GF-D8 (cell line): ENCODE results near the gene TBC1D22A.

Experiments
- DNase-seq: peaks from one replicate; lab custom pipeline; 2025; lab: John Stamatoyannopoulos, UW

The TBC1D22A gene

DNA sequence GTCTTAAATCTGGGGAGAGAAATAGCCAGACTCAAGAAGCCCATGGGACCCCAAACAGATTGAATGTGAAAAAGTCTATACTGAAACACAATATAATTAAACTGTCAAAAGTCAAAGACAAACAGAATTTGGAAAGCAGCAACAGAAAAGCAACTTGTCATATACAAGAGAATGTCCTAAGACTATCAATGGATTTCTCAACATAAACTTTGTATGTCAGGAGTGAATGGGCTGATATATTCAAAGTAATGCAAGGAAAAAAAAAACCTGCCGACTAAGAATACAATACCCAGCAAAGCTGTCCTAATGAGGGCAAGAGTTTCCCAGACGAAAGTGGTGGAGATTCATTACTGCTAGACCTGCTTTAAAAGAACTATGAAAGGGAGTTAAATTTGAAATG lies 73.2 kb downstream of the TBC1D22A start:
- DNase-seq, result no peak

DNA sequence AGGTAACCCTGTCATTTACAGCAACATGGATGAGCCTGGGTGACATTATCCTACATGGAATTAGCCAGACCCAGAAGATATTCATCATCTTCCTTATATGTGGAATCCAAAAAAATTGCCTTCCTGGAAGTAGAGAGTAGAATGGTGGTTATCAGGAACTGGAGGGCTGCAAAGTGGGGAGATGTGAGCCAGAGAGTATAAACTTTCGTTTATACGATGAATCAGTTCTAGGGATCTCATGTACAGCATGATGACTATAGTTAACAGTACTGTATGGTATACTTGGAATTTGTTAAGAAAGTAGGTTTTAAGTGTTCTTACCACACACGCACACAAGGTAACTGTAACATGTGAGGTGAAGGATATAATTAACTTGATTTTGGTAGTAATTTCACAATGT lies 79.1 kb downstream of the TBC1D22A start:
- no peak for DNase-seq

DNA sequence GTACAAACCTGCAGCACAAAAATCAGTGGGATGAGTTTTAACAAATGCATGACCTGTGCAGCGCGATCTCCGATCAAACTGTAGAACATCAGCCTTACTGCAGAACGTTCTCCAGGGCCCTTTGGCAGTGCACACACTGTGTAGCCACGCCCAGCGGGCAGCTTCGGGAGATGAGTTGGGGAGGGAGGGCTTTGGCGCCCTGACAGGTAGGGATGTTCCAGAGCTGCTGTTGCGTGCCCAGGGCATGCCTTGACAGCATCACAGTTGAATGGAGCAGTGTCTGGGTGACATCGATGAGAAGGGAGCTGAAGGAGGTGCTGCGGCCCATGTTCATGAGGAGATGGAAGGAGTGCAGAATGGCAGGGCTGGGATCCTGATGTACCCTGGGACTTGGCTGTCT lies 80.2 kb downstream of the TBC1D22A start:
- no peak for DNase-seq

DNA sequence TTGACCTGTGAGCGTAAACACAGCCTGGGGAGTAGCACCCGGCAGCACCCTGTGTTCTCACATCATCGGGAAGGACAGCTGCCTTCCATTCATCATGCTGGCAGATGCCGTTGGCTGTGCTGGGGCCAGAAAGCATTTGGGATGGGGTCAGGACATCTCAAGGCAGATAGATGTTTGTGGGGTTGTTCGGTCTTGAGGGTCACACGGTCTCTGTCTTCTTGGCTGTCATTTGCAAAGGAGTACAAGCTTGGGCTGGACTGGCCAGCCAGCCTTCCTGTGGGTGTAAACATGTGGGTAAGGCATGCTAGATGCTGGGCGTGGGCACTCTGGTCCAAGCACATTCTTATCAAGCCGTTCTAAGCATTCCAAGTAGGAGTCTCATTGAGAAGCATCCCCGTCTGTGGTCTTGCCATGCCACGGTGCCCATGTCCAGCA lies 81.4 kb downstream of the TBC1D22A start:
- DNase-seq, result no peak

DNA sequence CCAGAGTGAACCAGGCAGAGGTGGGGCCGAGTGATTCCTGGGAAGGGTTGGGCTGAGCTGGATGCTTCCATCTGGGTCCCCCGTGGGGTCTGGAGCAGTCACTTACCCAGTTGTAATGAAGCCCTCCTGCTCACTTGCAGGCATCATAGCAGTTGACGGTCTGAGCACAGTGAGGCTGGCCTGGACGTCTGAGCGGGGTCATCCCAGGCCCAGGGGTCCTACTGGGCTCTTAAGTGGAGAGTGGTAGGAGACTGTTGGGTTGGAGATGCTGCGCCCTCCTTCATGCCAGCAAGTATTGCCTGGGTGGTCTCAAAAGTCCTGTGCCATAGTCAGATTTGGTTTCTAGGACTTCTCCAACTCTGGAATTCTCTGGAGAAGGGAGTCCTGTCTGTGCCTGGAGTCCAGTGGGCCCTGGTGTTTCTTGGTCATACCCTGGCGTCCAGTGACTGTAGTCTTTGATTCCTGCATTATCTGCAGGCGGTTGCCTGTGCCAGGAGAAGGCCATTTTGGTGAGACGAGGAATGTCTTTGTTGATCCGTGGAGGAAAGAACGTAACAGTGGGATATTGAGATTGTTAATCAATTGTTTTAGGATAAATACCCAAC lies 82.3 kb downstream of the TBC1D22A start:
- DNase-seq, result no peak

DNA sequence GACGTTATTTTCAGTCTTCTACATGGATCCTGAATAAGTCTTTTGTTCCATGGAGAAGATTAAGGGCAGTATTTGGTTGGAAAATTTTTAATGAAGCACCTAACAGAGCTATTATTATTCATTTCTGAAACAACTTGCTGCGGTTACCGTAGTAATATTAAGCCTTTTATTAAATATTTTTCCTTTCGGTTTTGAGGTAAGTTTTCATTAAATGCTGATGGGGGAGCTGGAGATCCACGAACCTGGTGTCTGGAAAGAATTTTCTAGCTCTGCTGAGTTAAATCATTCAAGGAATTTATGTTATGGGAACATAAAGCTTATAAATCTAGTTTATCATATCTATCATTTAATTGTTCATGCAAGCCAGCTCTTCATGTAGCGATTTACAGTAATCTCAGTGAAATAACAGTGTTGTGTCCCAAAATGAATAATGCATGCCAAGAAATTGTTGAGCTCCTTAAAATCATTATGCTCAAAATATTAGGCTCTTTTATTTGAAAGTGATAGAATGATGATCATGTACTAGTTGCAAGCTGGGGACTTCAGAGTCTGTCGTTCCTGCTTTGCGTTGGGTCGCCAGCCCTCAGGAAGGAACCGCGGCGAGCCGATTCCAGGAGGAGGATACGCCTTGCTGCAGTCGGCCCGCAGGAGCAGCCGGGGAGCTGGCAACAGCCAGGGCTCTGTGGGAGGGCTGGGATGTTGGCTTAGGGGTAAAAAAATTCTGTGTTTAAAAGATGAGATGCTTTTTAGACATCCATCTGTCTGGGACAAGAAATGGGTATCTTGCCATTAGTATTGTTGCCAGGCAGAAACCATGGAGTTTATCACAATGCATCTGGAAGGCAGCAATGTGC lies 83.1 kb downstream of the TBC1D22A start:
- DNase-seq, result no peak

DNA sequence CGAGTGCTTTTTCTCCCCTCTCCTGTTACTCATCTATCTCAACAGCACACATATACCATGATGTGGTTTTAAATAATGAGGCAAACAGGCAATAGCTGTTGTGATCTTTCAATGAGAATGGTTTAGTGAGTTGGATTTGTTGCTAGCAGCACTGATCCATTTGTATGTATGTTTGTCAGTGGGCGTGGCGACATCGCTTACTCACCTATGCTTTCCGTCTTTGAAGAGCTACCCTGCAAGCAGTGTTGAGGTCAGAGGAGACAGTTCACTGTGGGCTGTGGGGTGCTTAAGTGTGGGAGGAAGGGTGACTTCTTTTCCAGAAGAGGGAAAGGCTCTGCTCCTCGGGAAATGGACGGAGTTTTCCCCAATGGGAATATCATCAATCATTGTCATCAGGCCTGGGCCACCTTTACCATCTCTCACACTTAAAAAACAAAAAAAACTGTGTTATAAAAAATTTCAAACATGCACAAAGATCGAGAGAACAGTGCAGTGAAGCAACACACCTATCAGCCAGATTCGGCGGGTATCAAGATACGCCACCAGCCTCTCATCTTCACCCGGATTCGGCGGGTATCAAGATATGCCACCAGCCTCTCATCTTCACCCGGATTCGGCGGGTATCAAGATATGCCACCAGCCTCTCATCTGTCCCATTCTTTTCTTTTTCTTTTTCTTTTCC lies 83.8 kb downstream of the TBC1D22A start:
- no peak for DNase-seq

DNA sequence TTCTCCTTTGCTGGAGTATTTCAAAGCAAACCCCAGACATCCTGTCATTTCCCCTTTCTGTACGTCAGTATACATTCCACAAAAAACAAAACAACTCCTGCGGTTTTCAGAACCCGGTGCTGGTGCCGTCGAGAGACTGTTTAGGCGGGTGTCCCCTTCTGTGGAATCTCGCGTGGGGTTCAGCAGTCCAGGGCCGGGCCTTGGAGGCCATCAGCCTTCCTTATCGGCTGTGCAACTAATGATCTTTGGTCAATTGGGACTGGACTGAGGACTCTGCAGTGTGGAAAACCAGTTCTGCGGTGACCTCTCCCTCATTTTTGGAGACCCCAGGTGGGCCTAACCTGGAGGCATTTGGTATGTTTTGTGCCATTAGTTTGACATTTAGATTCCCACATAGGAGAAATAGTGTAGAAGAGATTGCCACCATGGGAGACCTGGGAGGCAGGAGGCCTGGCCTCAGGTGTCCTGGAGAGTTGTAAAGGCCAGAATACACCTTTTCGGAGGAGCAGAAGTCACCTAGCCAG lies 84.4 kb downstream of the TBC1D22A start:
- no peak for DNase-seq

DNA sequence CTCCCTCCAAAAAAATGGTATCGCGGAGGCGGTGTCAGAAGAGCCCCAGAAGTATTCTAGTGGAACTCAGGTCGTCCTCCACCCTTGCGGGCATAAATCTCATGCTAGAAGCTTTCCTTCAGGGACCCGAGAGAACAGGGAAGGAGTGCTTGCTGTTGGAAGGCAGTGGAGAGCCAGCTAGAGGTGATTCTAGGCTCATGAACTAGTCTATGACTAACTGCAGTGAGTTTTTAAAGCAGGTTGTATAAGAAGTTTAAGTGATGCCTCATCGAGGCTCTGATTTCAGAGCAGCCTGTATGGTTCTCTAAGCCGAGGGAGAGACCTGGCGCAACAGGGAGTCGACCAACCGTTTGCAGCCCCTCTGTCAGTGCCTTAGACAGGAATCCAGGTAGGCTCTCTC lies 85.7 kb downstream of the TBC1D22A start:
- DNase-seq, result no peak

DNA sequence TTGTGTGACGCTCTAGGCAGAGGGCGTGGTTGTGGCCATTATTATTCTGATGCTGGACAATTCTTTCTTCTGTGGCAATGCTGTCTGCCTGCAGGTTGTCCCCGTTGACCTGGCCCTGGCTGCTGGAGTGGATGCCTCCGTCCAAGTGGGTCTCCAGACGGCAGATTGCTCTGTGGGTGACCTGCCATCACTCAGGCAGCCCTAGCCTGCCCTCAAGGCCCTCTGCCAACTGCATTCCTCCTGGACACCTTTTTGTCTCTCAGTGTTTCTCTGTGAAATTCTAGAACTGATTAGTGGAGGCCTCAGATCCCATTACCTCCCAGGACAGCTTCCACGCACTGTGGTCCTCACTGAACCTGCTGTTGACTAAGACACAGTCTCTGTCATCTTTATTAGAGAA lies 86.7 kb downstream of the TBC1D22A start:
- DNase-seq, result no peak

DNA sequence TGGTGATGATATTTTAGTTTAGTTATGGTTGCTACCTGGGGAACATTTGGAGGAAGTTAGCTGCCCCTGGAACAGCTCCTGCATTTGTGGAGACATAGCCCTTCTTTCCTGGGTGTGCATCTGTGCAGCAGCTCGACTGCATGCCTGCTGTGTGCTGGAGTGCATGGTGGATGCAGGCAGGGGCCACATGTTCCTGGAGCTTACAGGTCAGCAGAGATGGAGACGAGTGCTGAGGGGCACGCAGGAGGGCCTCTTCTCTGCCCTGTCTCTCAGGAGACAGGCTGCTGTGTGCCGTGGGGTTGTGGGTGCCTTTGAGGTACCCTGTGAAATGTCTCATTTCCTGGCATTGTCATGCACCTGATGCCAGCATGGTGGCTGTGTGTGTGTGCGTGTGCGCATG lies 87.5 kb downstream of the TBC1D22A start:
- DNase-seq, result no peak

DNA sequence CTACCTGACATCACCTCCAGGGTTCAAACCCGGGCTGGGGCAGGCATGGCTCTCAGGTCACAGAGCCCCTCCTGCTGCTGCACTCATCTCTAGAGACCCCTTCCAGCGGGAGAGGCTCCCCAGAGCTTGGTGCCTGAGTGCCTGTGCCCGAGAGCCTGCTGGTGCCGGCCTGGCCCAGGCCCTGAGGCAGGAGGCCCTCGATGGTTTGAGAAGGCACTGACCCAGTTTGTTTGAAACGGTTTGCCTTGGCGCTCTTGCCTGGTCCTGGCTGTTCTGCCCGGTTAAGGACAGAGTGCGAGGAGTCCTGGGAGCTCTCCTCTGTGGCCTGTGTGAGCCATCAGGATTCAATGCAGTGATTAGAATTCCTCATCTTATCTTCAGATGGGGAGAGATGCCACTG lies 88.9 kb downstream of the TBC1D22A start:
- no peak for DNase-seq

DNA sequence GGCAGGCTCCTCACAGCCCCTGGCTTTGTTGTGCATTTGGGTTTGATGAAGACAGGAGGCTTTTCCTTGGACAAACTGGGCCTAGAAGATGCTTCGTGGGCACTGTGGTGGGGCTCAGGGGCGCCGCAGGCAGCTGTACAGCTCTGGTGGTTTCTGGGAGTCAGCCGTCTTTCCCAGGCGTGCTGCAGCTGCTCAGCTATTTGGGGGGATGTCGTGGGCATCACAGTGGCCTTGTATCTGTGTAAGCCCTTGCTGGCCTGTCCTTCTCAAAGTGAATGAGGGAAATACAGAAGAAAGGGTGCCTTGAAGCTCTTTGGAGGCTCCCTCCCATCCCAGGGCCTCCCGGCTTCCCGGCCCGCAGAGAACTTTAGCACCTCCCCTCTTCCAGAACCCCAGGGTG lies 89.5 kb downstream of the TBC1D22A start:
- DNase-seq, result no peak

DNA sequence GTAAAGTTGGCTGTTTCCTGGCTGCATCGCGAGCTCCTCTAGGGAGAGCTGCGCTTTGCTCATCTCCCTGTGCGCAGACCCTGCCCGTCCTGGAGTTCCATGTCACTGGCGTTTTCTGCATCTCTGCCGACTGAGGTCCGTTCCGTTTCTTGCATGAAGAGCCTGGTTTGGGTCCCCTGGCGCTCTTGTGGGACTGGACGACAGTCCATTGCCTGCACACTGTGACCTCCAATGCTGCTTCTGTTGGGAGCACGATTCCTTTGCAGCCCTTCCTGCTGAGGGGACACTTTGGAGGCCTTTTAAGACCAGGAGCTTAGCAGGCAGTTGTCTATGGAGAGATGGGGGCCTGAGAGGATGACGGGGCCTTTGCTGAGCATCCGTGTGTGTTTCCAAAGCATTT lies 90.3 kb downstream of the TBC1D22A start:
- DNase-seq, result no peak

DNA sequence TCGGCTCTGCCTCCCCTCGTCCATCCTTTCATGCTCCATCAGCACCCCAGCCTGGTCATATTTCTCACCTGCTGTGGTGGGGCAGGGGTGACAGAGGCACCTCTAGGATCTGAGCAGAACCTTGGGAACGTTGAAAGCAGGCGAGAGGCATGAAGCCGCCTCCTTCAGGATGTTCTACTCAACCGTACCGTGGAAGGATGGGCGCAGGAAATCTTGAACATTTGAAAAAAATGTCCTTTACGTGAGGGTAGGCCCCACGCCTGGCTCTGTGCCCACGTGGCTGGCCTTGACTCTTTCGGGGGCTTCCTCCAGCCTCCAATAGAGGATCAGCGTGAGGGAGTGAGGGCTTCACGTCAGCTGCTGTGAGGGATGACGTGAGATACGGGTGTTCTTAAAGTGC lies 90.7 kb downstream of the TBC1D22A start:
- DNase-seq, result no peak

DNA sequence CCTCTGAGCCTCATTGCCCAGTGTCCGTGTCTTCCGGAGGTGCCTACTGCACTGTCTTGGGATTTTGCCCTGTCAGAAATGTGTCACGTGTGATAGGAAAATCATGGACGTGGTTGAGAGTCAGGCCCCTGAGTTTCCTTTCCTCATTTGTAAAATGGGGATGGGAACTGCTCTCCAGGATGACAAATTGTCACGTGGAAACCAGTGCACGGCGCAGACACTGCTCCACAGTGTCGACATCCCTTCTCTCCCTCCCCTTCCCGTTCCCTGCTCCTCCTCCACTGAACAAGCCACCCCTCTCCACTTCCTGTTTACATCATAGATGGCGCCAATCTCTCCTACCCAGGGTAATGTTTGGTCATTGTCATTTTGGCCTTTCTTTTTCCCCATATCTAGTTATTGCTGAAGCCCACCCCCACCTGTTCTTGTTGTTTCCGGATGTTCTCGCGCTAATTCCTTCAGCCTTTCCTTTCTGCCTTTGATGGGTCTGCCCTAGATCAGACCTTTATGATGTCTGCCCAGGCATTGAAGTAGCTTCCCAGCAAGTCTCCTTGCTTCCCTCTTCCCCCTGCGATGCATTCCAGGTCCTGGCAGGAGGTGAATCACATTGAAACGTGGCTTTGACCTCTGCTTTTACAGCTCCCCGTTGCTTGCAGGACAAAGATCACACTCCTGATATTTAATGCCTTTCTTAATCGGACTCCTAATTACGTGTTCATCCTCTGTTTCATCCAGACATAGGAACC lies 91.8 kb downstream of the TBC1D22A start:
- DNase-seq, result peak; percentile 33

DNA sequence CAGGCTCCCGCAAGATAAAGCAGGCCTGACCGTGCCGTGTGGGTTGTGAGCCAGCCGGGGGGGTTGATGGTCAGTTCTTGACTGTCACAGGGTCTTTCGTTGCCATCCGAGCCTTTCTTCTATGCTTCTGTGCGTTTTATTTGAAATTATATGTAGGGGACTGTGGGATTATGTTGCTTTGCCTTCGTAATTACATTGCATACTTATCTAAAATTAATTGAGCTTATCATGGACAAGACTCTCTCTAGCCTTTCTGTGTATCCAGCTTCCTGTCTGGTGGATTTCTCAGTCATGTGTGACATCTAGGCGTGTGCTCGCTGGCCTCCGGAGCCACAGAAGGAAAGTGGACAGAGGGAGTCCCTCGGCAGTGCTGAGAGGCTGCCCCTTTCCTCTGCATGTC lies 93.2 kb downstream of the TBC1D22A start:
- DNase-seq, result no peak

DNA sequence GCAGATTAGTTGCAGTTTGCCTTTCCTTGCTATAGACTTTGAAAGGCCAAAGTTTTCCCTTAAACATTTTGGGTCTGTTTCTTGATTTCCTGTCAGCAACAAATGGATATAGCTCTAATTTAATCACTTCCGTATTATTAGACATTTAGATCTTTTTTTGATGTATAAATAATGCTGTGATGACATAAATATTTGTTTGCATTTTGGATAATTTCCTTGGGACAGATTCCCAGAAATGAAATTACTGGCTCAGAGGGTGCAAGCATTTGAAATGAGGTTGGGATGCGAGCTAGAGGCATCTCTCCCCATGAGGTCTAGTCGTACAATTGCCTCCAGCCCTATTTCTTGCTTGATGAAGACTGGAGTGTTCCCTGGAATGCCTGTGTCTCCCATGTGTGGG lies 94.2 kb downstream of the TBC1D22A start:
- DNase-seq, result no peak

DNA sequence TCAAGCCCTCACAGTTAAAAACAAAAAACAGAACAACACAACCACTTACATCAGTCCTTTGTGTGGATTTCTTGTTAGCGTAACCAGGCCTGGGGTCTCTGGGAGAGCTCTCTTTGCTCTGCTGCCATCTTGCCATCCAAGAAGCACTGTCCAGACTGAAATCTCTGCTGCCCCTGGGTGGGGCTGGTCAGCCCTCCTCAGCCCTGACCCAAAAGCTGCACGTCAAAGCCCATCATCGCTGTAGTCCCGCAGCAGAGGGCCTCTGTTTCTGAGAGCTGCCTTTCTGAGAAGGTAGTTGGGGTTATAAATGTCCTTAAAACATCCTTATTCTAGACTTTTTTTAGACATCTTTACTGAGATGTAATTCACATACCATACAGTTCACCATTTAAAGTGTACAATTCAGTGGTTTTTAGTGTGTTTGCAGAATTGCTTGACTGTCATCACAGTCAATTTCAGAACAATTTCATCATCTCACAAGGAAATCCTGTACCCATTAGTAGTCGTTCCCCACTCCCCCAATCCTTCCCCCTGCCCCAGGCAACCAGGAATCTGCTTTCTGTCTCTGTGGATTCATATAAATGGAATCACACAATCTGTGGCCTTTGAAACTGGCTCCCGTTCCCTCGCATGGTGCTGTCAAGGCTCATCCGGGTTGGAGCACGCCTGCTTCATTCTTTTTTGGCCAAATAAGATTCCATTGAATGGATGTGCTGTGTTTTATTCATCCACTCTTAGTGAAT lies 94.9 kb downstream of the TBC1D22A start:
- no peak for DNase-seq

DNA sequence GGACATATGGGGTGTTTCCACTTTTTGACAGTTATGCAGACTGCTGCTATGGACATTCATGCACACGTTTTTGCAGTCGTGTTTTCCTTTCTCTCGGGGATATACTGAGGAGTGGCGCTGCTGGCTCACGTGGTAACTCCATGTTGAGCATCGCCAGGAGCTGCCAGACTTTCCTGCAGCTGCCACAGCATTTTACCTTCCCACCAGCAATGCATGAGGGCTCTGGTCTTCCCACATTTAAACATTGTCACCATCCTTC lies 95.4 kb downstream of the TBC1D22A start:
- DNase-seq, result no peak

DNA sequence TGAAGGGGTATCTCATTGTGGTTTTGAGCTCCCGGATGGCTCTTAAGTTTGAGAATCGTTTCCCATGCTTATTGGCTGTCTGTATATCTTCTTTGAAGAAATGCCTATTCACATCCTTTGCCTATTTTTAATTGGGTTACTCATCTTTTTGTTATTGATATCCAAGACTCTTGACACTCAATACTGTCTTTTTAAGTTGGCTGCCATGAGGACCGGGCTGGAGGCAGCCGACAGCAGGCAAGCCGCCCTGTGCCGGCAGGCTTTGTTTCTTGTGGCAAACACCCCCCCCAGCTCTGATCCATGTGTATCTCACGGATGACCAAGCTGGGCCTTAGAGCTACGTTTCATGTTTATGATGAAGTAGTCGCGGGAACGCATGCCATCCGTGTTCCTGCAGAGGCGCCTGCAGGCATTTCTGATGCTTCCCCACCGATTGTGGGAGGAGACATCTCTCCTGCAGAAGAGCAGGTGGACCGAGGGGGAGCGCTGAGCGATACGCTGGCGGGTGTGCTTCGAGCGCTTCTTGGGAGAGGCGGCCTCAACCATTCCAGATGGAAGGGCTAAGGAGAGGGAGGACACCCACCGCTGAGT lies 95.8 kb downstream of the TBC1D22A start:
- no peak for DNase-seq
